Activated CD8-positive, alpha-beta T cell treated with anti-CD3 and anti-CD28 coated beads for 36 hours (primary cell): Measurements from ENCODE around the gene DUSP22. TPM values are rescaled to one million over a fixed set of nuclear protein-coding genes. Genes with fewer than 3 reads are reported as not detected.

Source experiments
- ATAC-seq: fragments of 200-7000 bp; cut with Tn5 transposase; one replicate; pipeline ENCODE4 v1.10.0; 2021; ENCODE audit warnings: mild to moderate bottlenecking, moderate library complexity
- CTCF ChIA-PET: fragments of 350-600 bp; sonication (Branson Sonifier 250); formaldehyde crosslinking; loops from one replicate; lab custom pipeline; 2021; ENCODE audit warnings: antibody characterized with exemption; lab: Charles Lee
- POLR2A ChIA-PET: fragments of 350-600 bp; sonication (Branson Sonifier 250); formaldehyde crosslinking; loops from one replicate; lab custom pipeline; 2021; ENCODE audit warnings: antibody characterized with exemption; lab: Charles Lee
- DNase-seq: peaks from one replicate; pipeline ENCODE4 v3.0.0-alpha.2; 2020
- H3K27ac Mint-ChIP-seq: one replicate; pipeline ENCODE4 v1.8.0; 2021; ENCODE audit warnings: mild to moderate bottlenecking, mixed read lengths
- H3K27me3 Mint-ChIP-seq: one replicate; pipeline ENCODE4 v1.8.0; 2021; ENCODE audit warnings: mixed read lengths
- H3K36me3 Mint-ChIP-seq: one replicate; pipeline ENCODE4 v1.8.0; 2021; ENCODE audit warnings: low read depth, mixed read lengths
- H3K4me1 Mint-ChIP-seq: one replicate; pipeline ENCODE4 v1.8.0; 2021; ENCODE audit warnings: low read depth, mixed read lengths
- H3K4me3 Mint-ChIP-seq: one replicate; pipeline ENCODE4 v1.8.0; 2021; ENCODE audit warnings: mild to moderate bottlenecking, moderate library complexity, mixed read lengths
- H3K9me3 Mint-ChIP-seq: one replicate; pipeline ENCODE4 v1.8.0; 2021; ENCODE audit warnings: mixed read lengths
- intact Hi-C: fragments of 100-400 bp; cut with micrococcal nuclease; formaldehyde crosslinking; loops from one replicate; pipeline ENCODE4 v1.10.0; 2022
- total RNA-seq, 2 experiments: library from RNA; stranded (reverse); gene quantifications; one replicate each; pipeline ENCODE4 v1.2.3, GENCODE V29; 2021
- TF ChIP-seq, protein P1 (sequence below): fragments of 200-600 bp; IDR thresholded peaks from one replicate; pipeline ENCODE4 v1.8.0; 2022; ENCODE audit warnings: antibody characterized with exemption, mild to moderate bottlenecking

DUSP22 gene
- total RNA-seq, 2 experiments from 2014 or later, result 32.5 to 34.2 TPM

DNA sequence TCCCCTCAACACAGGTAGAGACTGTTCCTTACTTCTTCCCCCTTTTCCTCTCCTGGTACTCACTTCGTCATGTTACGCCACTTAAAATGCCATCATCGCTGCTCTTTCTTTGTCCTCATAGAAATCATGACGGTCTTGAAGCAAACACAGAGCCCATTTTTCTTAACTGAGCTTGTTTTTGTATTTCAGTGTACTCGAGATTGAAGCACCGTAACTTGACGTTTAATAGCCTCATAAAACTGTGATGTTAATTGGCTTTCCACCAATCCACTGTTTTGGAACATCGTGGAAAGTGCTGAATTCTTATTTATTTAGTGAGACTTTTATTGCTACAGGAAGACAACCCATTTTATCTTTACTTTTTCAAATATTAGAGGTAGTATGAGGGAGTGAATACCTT, 38.7 kb downstream of the DUSP22 start:
- no peak overlapping the region for H3K27ac Mint-ChIP-seq
- intact Hi-C loops, result no loop called here
- POLR2A ChIA-PET, result interaction anchor here (0.7 to 1.4 kb wide), 4 partner anchors 9 to 68 kb away, joined by 3 read pairs; no protein-coding TSS in a partner anchor
- no peaks in the 10 kb centered on the region for H3K27me3 Mint-ChIP-seq
- peaks cover 2% of the 10 kb centered on the region for H3K36me3 Mint-ChIP-seq
- H3K9me3 Mint-ChIP-seq, result no peaks in the 10 kb centered on the region
- TF ChIP-seq, protein P1, sequence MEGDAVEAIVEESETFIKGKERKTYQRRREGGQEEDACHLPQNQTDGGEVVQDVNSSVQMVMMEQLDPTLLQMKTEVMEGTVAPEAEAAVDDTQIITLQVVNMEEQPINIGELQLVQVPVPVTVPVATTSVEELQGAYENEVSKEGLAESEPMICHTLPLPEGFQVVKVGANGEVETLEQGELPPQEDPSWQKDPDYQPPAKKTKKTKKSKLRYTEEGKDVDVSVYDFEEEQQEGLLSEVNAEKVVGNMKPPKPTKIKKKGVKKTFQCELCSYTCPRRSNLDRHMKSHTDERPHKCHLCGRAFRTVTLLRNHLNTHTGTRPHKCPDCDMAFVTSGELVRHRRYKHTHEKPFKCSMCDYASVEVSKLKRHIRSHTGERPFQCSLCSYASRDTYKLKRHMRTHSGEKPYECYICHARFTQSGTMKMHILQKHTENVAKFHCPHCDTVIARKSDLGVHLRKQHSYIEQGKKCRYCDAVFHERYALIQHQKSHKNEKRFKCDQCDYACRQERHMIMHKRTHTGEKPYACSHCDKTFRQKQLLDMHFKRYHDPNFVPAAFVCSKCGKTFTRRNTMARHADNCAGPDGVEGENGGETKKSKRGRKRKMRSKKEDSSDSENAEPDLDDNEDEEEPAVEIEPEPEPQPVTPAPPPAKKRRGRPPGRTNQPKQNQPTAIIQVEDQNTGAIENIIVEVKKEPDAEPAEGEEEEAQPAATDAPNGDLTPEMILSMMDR, result no peak
- CTCF ChIA-PET, result interaction anchor here (1.4 kb wide), 2 partner anchors 25 to 140 kb away, joined by 3 to 4 read pairs; no protein-coding TSS in a partner anchor
- ATAC-seq (no peak), DNase-seq (no peak)
- peaks cover 8% of the 10 kb centered on the region for H3K4me1 Mint-ChIP-seq
- no peak overlapping the region for H3K4me3 Mint-ChIP-seq

DNA sequence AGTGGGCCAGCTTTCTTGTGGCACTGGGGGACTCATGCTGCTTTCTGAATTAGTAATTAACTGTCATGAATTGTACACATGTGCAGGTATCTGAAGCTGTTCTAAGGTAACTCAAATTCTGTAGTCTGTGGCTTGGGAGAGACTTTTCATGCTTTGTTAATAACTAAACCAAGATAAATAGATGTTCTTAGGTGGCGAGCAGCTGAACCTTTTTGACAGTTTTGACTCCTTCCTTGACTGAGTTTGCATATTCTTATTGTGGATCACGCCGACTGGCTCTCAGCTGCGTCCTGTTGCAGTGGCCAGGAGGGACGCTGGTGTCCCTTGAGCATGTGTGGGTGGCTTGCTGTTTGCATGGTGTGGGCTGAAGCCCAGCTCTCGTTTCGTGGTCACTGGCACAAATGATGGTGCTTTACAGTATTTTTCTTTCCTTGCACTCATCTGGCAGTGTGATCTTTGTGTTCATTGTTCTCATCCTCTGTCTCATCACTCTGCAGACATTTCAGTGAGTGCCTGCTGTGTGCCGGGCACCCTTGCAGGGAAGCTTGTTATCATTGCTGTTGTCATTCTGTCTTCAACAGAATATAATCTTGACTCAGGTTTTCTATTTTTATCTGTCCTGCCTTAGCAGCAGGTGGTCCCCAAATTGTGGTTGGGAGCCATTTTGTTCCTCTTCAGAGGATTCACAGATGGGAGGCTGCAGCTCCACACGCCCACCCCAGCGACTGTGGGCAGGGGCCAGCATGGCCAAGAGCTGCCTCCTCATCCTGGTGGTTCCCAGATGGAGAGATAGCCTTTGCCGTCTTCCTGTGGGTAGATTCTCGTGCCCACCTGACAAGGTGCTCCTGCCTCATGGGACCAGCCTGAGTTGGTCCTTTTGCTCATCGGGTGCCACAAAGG, 39.6 kb downstream of the DUSP22 start:
- ATAC-seq (no peak), DNase-seq (no peak)
- Mint-ChIP-seq H3K4me1 (peaks cover 16% of the 10 kb centered on the region), H3K9me3 (no peaks in the 10 kb centered on the region), H3K27ac (no peak overlapping the region), H3K27me3 (no peaks in the 10 kb centered on the region), H3K36me3 (no peaks in the 10 kb centered on the region), H3K4me3 (no peak overlapping the region)
- CTCF ChIA-PET, result interaction anchor here (0.9 to 1.4 kb wide), 4 partner anchors 24 to 141 kb away, joined by 3 to 6 read pairs (median 3); no protein-coding TSS in a partner anchor
- POLR2A ChIA-PET, result interaction anchor here (0.7 to 1.6 kb wide), 6 partner anchors 10 to 72 kb away, joined by 3 to 4 read pairs (median 3); no protein-coding TSS in a partner anchor
- TF ChIP-seq, protein P1, result no peak
- intact Hi-C loops, result no loop called here

DNA sequence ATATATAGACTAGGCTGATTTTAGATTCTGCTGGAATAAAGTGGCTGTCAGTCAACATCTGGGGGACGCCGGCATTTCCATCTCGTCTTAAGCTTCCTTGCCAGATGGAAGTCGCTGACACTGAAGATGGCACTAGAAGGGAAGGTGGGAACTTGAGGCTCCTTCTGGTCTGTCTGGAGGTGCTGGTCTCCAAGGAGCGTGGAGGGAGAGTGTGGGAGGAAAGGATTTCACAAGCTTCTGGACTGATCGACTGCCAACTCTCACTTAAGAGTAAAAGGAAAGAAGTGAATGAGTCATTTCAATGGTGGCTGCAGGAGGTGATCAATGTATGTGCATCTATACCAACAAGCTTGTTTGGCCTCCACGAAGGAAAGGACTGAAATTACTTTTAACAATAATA, 40.4 kb downstream of the DUSP22 start:
- intact Hi-C loops, result no loop called here
- TF ChIP-seq, protein P1, result no peak
- DNase-seq (no peak), ATAC-seq (no peak)
- Mint-ChIP-seq H3K27me3 (no peaks in the 10 kb centered on the region), H3K9me3 (no peaks in the 10 kb centered on the region), H3K4me1 (peaks cover 24% of the 10 kb centered on the region), H3K27ac (no peak overlapping the region), H3K36me3 (no peaks in the 10 kb centered on the region), H3K4me3 (no peak overlapping the region)
- ChIA-PET POLR2A (interaction anchor here (0.6 to 1.6 kb wide), 7 partner anchors 10 to 73 kb away, joined by 3 to 5 read pairs (median 3); no protein-coding TSS in a partner anchor), CTCF (interaction anchor here (1.2 to 1.7 kb wide), 6 partner anchors 10 to 144 kb away, joined by 3 to 6 read pairs (median 4); no protein-coding TSS in a partner anchor)

DNA sequence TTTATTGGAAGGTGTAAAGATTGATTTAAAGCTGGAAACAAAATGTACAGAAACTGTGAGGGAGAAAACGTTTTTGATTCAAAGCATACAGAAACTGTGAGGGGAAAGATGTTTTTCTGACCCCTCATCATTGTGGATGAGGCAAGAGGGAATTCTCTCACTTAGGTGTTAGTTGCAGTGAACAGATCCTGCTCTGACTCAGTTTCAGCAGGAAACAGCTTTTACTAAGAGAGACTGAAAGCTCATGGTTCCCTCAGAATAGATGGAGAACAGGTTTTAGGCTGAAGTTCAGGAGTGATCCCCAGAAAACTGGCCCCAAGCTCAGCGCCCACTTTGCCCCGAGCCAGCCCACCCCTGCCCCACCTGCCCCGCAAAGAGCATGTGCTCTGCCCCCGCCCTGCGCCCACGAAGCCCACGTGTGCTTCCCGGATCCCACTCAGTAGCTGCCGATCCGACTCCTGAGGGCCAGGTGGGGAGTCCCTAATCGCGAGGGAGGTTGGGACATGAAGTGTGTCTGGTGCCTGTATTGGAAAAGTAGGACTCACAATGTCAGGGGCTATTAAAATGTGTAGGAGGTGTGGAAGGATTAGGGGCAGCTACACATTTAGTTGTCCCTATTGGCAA, 41.2 kb downstream of the DUSP22 start:
- Mint-ChIP-seq H3K4me3 (no peak overlapping the region), H3K36me3 (no peaks in the 10 kb centered on the region), H3K4me1 (peaks cover 31% of the 10 kb centered on the region), H3K9me3 (no peaks in the 10 kb centered on the region), H3K27ac (no peak overlapping the region), H3K27me3 (no peaks in the 10 kb centered on the region)
- ATAC-seq, result no peak
- TF ChIP-seq, protein P1, result no peak
- ChIA-PET POLR2A (interaction anchor here (0.6 to 1.6 kb wide), 6 partner anchors 12 to 75 kb away, joined by 3 to 5 read pairs (median 4); no protein-coding TSS in a partner anchor), CTCF (interaction anchor here (1.3 to 1.7 kb wide), 5 partner anchors 9 to 145 kb away, joined by 3 to 6 read pairs (median 4); no protein-coding TSS in a partner anchor)
- DNase-seq, result no peak
- intact Hi-C loops, result no loop called here
